Stimulated activated CD4-positive, alpha-beta T cell treated with anti-CD3 and anti-CD28 coated beads, TNF-alpha, amount 100 ng/mL, for 4 hours (primary cell): ENCODE data around the gene SOX18.
"Not testable (repeated sequence)": the region's sequence is repeated elsewhere in the genome, so short reads cannot be mapped to it uniquely, and the experiment has no call there.

Experiments used
- DNase-seq, 3 experiments: peaks; one replicate each; pipeline ENCODE4 v3.0.0-alpha.2; 2020; ENCODE audit warnings: low read depth in 3 of 3

The SOX18 gene

GRCh38 chr20:64023361-64024140, 25.9 kb downstream of the SOX18 start:
- no peak for DNase-seq

GRCh38 chr20:64022671-64023360, 26.6 kb downstream of the SOX18 start:
- DNase-seq: no peak

GRCh38 chr20:64021124-64021975, 28.1 kb downstream of the SOX18 start:
- no peak for DNase-seq

- no peak for DNase-seq
Observed at GRCh38 chr20:64015635-64016034, 33.8 kb downstream of the SOX18 start.

- DNase-seq: not testable (repeated sequence)
Observed at GRCh38 chr20:64012385-64013154, 36.9 kb downstream of the SOX18 start.

GRCh38 chr20:64011366-64011779, 38.1 kb downstream of the SOX18 start:
- DNase-seq: no peak

GRCh38 chr20:64010711-64011237, 38.7 kb downstream of the SOX18 start:
- no peak for DNase-seq

GRCh38 chr20:64009811-64010387, 39.5 kb downstream of the SOX18 start:
- DNase-seq: no peak

- DNase-seq: no peak
Observed at GRCh38 chr20:64006902-64007301, 42.5 kb downstream of the SOX18 start.

GRCh38 chr20:64006490-64006889, 42.9 kb downstream of the SOX18 start:
- no peak for DNase-seq

- no peak for DNase-seq
Observed at GRCh38 chr20:64005394-64005793, 44.0 kb downstream of the SOX18 start.

- no peak for DNase-seq
Observed at GRCh38 chr20:64003960-64004725, 45.3 kb downstream of the SOX18 start.

- no peak for DNase-seq
Observed at GRCh38 chr20:64001607-64002011, 47.8 kb downstream of the SOX18 start.

- no peak for DNase-seq
Observed at GRCh38 chr20:64000906-64001305, 48.5 kb downstream of the SOX18 start.
